ENCODE results near the gene HELZ.

- TF ChIP-seq, protein P1, sequence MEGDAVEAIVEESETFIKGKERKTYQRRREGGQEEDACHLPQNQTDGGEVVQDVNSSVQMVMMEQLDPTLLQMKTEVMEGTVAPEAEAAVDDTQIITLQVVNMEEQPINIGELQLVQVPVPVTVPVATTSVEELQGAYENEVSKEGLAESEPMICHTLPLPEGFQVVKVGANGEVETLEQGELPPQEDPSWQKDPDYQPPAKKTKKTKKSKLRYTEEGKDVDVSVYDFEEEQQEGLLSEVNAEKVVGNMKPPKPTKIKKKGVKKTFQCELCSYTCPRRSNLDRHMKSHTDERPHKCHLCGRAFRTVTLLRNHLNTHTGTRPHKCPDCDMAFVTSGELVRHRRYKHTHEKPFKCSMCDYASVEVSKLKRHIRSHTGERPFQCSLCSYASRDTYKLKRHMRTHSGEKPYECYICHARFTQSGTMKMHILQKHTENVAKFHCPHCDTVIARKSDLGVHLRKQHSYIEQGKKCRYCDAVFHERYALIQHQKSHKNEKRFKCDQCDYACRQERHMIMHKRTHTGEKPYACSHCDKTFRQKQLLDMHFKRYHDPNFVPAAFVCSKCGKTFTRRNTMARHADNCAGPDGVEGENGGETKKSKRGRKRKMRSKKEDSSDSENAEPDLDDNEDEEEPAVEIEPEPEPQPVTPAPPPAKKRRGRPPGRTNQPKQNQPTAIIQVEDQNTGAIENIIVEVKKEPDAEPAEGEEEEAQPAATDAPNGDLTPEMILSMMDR (IDR thresholded peaks at IDR 0.05 in 2 of 3, conservative IDR thresholded peaks at IDR 0.05 in 1 of 3; ENCODE audit: borderline replicate concordance in 1 of 3, insufficient read depth in 1 of 3, low read depth in 2 of 3, low read length in 2 of 3), result no peak
- TF ChIP-seq, protein P2, sequence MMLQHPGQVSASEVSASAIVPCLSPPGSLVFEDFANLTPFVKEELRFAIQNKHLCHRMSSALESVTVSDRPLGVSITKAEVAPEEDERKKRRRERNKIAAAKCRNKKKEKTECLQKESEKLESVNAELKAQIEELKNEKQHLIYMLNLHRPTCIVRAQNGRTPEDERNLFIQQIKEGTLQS (IDR thresholded peaks at IDR 0.05), result no peak
- no peak for TF ChIP-seq SRF (IDR thresholded peaks at IDR 0.05; ENCODE audit: low read depth)
- TF ChIP-seq YY1 (IDR thresholded peaks at IDR 0.05; ENCODE audit: extremely low read depth, insufficient replicate concordance, low read depth, low read length), result no peak
- TF ChIP-seq TCF7L2 (IDR thresholded peaks at IDR 0.05; ENCODE audit: borderline replicate concordance, extremely low read depth, insufficient read depth, insufficient read length), result no peak
- no peak for TF ChIP-seq JUND (IDR thresholded peaks at IDR 0.05)
- TF ChIP-seq EZH2 (IDR thresholded peaks at IDR 0.05), result no peak
- no peak for TF ChIP-seq POLR2AphosphoS5 (IDR thresholded peaks at IDR 0.05; ENCODE audit: low read depth, low read length)
- TF ChIP-seq EZH2phosphoT487 (IDR thresholded peaks at IDR 0.05; ENCODE audit: borderline replicate concordance), result no peak
- TF ChIP-seq POLR2A (IDR thresholded peaks at IDR 0.05; ENCODE audit: borderline replicate concordance, extremely low read depth, insufficient read depth, insufficient read length), result no peak
- no peak for TF ChIP-seq REST (IDR thresholded peaks at IDR 0.05; ENCODE audit: low read depth)
These were observed 114.2 kb downstream of the HELZ start for GRCh38 chr17:67130768-67131167.
